ENCODE measurements around the gene COPZ2.

COPZ2 gene

DNA sequence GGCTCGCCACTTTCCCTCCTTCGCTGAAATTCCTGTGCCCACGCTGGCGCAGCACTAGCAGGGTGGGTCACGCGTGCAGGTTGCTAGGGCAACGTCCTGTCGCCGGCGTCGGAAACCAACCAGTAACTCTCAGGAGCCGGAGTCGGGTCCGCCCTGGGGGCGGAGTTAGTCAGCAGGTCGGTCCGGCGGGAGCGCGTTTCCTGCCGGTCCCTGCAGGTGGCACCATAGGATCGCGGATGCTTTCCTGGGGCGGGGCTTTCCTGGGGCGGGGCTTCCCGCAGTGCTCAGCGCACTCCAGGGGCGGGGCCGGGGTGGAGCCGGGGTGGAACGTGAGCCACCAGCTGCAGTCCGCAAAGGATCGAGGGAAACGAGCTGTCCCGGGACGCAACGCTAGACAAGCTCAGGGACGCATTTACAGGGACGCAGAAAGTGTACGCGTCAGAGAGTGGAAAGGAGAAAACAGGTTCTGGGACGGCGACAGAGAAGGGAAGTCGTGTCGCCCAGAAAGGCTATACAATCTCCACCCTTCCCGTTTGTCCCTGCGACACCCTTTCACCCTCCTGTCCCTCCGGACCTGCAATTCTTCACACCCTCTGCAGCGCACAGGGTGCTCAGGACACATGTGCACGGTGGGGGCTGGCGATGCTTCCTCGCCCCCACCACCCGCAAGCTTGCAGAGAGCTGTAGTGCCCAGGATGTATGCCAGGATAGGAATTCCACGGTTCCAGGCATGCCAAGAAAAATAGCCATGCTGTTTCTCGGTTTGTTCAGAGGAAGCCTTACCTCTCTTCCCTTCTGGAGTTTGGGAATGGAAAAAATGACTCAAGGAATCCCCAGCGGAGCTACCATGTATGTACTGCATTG, 12.3 kb downstream of the COPZ2 start (continued):
- TF ChIP-seq, protein P1, sequence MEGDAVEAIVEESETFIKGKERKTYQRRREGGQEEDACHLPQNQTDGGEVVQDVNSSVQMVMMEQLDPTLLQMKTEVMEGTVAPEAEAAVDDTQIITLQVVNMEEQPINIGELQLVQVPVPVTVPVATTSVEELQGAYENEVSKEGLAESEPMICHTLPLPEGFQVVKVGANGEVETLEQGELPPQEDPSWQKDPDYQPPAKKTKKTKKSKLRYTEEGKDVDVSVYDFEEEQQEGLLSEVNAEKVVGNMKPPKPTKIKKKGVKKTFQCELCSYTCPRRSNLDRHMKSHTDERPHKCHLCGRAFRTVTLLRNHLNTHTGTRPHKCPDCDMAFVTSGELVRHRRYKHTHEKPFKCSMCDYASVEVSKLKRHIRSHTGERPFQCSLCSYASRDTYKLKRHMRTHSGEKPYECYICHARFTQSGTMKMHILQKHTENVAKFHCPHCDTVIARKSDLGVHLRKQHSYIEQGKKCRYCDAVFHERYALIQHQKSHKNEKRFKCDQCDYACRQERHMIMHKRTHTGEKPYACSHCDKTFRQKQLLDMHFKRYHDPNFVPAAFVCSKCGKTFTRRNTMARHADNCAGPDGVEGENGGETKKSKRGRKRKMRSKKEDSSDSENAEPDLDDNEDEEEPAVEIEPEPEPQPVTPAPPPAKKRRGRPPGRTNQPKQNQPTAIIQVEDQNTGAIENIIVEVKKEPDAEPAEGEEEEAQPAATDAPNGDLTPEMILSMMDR (tag by site-specific recombination; IDR thresholded peaks at IDR 0.05) = peak; percentile 86
- no peak for TF ChIP-seq GLIS1 (tag by site-specific recombination; IDR thresholded peaks at IDR 0.05)
- TF ChIP-seq ZNF600 (tag by site-specific recombination; IDR thresholded peaks at IDR 0.05) = peak; percentile 95
- TF ChIP-seq PRDM2 (tag by site-specific recombination; IDR thresholded peaks at IDR 0.05; ENCODE audit: borderline replicate concordance) = no peak
- no peak for TF ChIP-seq ZNF645 (tag by site-specific recombination; IDR thresholded peaks at IDR 0.05)
- 0 out of 2 replicates have a peak, but pooled peaks have one; percentile 25 for TF ChIP-seq ZBTB6 (tag by site-specific recombination; IDR thresholded peaks at IDR 0.05)
- TF ChIP-seq ZNF501 (tag by site-specific recombination; IDR thresholded peaks at IDR 0.05) = no peak
- no peak for TF ChIP-seq ZNF426 (tag by site-specific recombination; IDR thresholded peaks at IDR 0.05)
- no peak for TF ChIP-seq ZNF558 (tag by site-specific recombination; IDR thresholded peaks at IDR 0.05)
- no peak for TF ChIP-seq ZNF148 (tag by site-specific recombination; IDR thresholded peaks at IDR 0.05; ENCODE audit: borderline replicate concordance)
- TF ChIP-seq ZBTB10 (tag by site-specific recombination; IDR thresholded peaks at IDR 0.05) = no peak
- no peak for TF ChIP-seq ZSCAN4 (tag by site-specific recombination; IDR thresholded peaks at IDR 0.05)
- TF ChIP-seq ZSCAN5A (tag by site-specific recombination; IDR thresholded peaks at IDR 0.05) = peak; percentile 49; the same call in 1 of the 2 replicates
- peak; percentile 85 for TF ChIP-seq ZNF654 (tag by site-specific recombination; IDR thresholded peaks at IDR 0.05; ENCODE audit: low read depth)
- peak; percentile 29; the same call in 1 of the 2 replicates for TF ChIP-seq BCL11B (tag by site-specific recombination; IDR thresholded peaks at IDR 0.05; ENCODE audit: low read depth)
- TF ChIP-seq KLF9 (tag by site-specific recombination; IDR thresholded peaks at IDR 0.05; ENCODE audit: low read depth) = peak; percentile 72
- TF ChIP-seq, protein P2, sequence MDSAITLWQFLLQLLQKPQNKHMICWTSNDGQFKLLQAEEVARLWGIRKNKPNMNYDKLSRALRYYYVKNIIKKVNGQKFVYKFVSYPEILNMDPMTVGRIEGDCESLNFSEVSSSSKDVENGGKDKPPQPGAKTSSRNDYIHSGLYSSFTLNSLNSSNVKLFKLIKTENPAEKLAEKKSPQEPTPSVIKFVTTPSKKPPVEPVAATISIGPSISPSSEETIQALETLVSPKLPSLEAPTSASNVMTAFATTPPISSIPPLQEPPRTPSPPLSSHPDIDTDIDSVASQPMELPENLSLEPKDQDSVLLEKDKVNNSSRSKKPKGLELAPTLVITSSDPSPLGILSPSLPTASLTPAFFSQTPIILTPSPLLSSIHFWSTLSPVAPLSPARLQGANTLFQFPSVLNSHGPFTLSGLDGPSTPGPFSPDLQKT (IDR thresholded peaks at IDR 0.05; ENCODE audit: borderline replicate concordance, low read depth, low read length) = no peak
